Measurements from ENCODE around the gene HIVEP3.
A peak's percentile ranks its signal among the peaks of the same experiment; 100 is the strongest.

HIVEP3 gene

DNA sequence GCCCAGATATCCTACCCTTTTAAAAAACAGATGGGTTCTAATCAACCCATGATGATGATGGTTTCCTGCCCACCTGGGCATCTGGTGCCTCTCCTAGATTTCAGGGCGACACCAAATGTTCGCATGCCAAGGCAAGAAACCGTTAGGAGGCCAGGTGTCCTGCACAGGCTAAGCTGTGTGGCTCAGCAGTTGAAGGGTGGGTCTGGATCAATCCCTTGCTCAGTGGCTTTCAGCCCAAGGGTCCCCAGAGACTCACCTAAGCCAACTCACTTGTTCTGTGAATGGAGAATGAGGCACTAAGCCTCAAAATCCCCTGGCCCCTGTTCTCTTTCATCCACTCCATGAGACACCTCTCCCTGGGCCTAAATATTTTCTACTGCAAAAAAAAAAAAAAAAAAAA, 265.1 kb downstream of the HIVEP3 start:
- H3K27ac ChIP-seq, result no peak overlapping the region
- no peak overlapping the region for H3K4me3 ChIP-seq
- TF ChIP-seq CTCF (IDR thresholded peaks at IDR 0.05), result no peak
- DNase-seq (ENCODE audit: low spot score), result no peak

DNA sequence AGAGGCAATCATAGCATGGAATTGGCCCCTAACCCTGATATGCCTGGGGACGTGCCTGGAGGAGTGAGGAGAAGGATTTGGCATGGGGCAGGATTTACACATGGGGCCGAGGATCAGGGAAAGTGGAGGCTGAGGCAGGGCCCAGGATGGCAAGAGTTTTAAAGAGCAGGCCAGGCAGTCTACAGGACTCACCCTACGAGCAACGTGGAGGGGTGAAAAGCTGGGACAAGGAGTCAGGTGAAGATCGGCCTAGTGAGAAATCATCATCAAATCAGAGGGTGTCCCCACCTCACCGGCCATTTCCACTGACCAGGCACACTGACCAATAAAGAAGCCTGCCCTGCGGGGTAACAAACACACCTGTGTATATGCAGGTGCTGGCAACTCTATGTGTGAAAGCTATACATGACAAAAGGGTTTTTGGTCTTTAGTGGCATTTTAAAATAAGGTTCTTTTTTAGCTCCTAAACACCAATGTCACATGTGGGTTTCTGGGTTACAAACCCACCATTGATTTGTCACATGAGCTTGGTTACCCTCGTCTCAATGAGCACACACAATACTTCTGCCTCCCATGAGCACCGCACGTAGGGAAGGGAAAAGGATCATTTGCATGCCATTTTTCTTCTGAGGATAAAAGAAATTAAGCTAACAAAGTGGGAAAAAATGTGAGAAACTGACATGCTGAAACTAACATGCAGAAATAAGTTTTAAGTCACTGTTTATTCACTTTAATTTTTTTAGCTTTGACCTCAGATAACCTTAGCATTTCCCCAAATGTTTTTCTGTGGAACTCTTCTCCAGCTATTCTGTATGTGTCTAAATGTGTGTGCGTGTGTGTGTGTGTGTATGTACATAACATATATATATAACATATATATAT, 266.1 kb downstream of the HIVEP3 start:
- DNase-seq (ENCODE audit: low spot score), result no peak
- no peak overlapping the region for H3K27ac ChIP-seq
- no peak overlapping the region for H3K4me3 ChIP-seq
- no peak for TF ChIP-seq CTCF (IDR thresholded peaks at IDR 0.05)

DNA sequence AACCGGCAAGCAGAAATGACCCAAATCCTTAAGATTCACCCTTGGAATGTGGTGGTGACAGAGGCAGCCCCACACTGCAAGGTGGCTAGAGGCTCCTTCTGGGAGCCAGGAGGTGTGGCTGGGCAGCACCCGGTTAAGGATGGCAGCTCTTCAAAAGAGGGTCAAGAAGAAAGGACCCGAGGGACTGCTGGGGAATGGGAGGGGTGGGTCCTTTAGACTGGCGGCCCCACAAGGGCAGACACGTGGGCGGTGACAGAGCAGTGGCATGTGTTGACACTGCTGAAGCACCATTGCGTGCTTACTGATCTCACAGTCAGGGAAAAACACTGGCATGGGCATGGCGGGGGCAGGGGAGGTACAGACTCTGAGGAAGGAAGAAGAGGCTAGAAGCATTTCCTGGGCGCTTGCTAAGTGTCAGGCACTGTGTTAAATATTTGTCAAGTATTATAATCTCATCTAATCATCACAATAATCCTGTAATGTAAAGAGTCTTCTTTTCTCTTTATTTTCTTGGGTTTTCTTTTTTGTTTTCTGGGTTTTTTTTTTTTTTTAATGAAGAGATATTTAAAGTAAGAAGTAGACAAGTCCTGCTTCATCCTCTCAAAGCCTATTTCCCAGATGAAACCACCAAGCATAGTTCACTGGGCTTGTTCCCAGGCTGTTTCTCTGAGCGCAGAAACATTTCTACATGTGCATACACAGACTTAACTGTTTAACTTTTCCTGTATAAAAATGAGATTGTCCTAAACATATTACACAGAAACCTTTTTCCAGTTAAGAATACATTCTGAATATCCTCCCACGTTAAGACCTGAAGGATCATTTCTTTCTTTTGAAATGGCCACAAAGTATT, 268.5 kb downstream of the HIVEP3 start:
- Histone ChIP-seq H3K27ac (no peak overlapping the region), H3K4me3 (no peak overlapping the region)
- DNase-seq (ENCODE audit: low spot score), result peak; percentile 55
- no peak for TF ChIP-seq CTCF (IDR thresholded peaks at IDR 0.05)

DNA sequence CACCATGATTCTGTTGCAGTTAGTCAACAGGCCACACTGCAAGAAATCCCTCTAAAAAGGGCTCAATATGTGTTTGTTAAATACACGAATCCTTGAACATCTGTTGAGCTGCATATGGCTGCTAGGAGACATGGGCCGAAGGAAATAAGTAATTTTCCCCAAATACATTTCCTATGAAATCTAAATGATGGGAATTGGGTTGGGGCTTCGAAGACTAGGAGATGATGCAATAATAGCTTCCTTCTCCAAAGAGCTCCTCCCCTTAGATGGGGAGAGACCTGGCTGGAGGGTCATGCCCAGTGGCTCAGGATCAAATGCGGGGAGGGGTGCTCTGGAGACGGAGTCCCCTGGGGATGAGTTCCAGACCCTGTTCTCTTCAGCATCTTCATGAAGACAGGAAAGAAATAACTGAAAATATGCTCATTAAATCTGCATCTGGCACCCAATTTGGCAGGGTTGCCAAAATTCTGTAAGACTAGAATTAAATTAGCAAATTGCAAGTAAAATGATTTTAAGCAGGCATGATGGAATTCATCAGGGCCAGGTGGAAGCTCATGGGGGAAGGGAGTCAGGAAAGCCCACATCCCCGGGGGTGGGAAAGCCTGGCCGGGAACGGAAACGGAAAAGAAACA, 269.2 kb downstream of the HIVEP3 start:
- Histone ChIP-seq H3K4me3 (no peak overlapping the region), H3K27ac (no peak overlapping the region)
- TF ChIP-seq CTCF (IDR thresholded peaks at IDR 0.05), result no peak
- peak; percentile 21 for DNase-seq (ENCODE audit: low spot score)

DNA sequence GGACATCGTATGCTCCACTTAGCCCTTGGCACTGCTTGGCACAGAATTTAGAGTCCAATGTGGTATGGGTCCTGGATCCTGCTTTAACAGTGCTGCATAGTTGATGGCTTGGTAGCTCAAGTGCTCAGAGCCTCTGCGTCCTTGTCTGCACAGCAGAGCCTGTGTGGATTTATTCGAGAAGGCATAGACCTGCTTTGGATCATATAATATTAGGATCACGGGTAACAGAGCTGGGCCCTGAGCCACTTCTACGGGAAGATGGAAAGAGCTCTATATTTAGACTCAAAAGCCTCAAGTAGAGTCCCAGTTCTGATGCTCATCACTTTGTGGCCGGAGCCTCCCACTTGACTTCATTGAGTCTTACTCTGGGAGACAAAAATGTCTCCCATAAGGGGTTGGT, 269.9 kb downstream of the HIVEP3 start:
- no peak overlapping the region for H3K27ac ChIP-seq
- DNase-seq (ENCODE audit: low spot score), result peak; percentile 33
- no peak overlapping the region for H3K4me3 ChIP-seq
- no peak for TF ChIP-seq CTCF (IDR thresholded peaks at IDR 0.05)

DNA sequence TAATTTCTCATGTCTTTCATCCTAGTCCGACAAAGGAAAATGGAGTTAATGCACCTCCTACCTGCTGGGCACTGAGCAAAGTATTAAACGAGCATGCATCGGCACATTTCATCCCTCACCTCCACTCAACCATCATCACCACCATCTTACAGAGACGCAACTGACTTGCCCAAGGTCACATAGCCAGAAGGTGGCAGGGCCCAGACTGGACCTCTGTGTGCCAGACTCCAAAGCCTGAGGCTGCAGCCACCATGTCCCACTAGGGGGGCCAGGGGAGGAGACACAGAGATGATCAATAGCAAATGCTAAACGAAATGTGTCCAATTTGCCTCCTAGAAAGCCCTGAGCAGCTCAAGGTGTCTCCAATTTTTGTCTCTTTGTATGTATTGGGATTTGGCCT, 270.5 kb downstream of the HIVEP3 start:
- no peak overlapping the region for H3K4me3 ChIP-seq
- TF ChIP-seq CTCF (IDR thresholded peaks at IDR 0.05), result no peak
- DNase-seq (ENCODE audit: low spot score), result peak; percentile 63
- H3K27ac ChIP-seq, result no peak overlapping the region

Measured in coronary artery (tissue), 2 donors.